ENCODE results near the gene DGKA. TPM values are rescaled to one million over a fixed set of nuclear protein-coding genes. Genes with fewer than 3 reads are reported as not detected.

Gene DGKA
- total RNA-seq, 2 donors from 2014 or later: 7.3 to 22.8 TPM

GRCh38 chr12:55927588-55928502, 3.1 kb upstream of the DGKA start, which contains the start of gene PYM1:
PYM1 (minus strand) TSS chr12:55927894; CDS start chr12:55927761, 133 bp downstream.
- peak within 1 kb of the TSS; percentile 94 to 99 for H3K27ac ChIP-seq
- H3K9me3 ChIP-seq: no peaks in the 10 kb centered on the region
- H3K36me3 ChIP-seq: no peaks in the 10 kb centered on the region
- DNase-seq (ENCODE audit: low spot score): peak; percentile 93
- peak within 1 kb of the TSS; percentile 78 to 93 for H3K4me3 ChIP-seq
- no peaks in the 10 kb centered on the region for H3K27me3 ChIP-seq
- TF ChIP-seq CTCF (IDR thresholded peaks at IDR 0.05): no peak
- H3K4me1 ChIP-seq: peaks cover 0 to 44% of the 10 kb centered on the region in 2 donors

GRCh38 chr12:55929306-55929791, 1.6 kb upstream of the DGKA start:
- no peak overlapping the region for H3K4me3 ChIP-seq

GRCh38 chr12:55931317-55931779, 386 bp downstream of the DGKA start:
- Histone ChIP-seq H3K9me3 (no peaks in the 10 kb centered on the region), H3K27me3 (no peaks in the 10 kb centered on the region), H3K4me1 (peaks cover 0 to 57% of the 10 kb centered on the region in 2 donors), H3K36me3 (no peaks in the 10 kb centered on the region), H3K27ac (peak overlapping the region; percentile 78 to 86), H3K4me3 (peak overlapping the region; percentile 66 to 76)
- no peak for TF ChIP-seq CTCF (IDR thresholded peaks at IDR 0.05)
- DNase-seq (ENCODE audit: low spot score): no peak

More at GRCh38 chr12:55929306-55929791, 1.6 kb upstream of the DGKA start:
- Histone ChIP-seq H3K9me3 (no peaks in the 10 kb centered on the region), H3K4me1 (peaks cover 0 to 51% of the 10 kb centered on the region in 2 donors), H3K27ac (no peak overlapping the region), H3K27me3 (no peaks in the 10 kb centered on the region), H3K36me3 (no peaks in the 10 kb centered on the region)
- no peak for TF ChIP-seq CTCF (IDR thresholded peaks at IDR 0.05)
- DNase-seq (ENCODE audit: low spot score): no peak

- Histone ChIP-seq H3K36me3 (no peaks in the 10 kb centered on the region), H3K9me3 (no peaks in the 10 kb centered on the region), H3K4me1 (peaks cover 0 to 56% of the 10 kb centered on the region in 2 donors), H3K4me3 (peak overlapping the region; percentile 66 to 76), H3K27ac (peak overlapping the region; percentile 78 to 86), H3K27me3 (no peaks in the 10 kb centered on the region)
- TF ChIP-seq CTCF (IDR thresholded peaks at IDR 0.05): no peak
- DNase-seq (ENCODE audit: low spot score): peak; percentile 63
Observed at GRCh38 chr12:55931780-55932550, 1.0 kb downstream of the DGKA start.

GRCh38 chr12:55932551-55932910, 1.6 kb downstream of the DGKA start:
- peaks cover 0 to 56% of the 10 kb centered on the region in 2 donors for H3K4me1 ChIP-seq
- no peak for DNase-seq (ENCODE audit: low spot score)
- peak overlapping the region in 1 of 2 donors; percentile 78 for H3K27ac ChIP-seq

More at GRCh38 chr12:55932551-55932910, 1.6 kb downstream of the DGKA start:
- no peaks in the 10 kb centered on the region for H3K9me3 ChIP-seq
- H3K36me3 ChIP-seq: no peaks in the 10 kb centered on the region
- peak overlapping the region; percentile 66 to 76 for H3K4me3 ChIP-seq
- no peaks in the 10 kb centered on the region for H3K27me3 ChIP-seq
- TF ChIP-seq CTCF (IDR thresholded peaks at IDR 0.05): no peak
